Activated CD4-positive, alpha-beta T cell treated with anti-CD3 and anti-CD28 coated beads, Interleukin-10, Interleukin-2, amounts not matched to agents 100 ng/mL and 50 ng/mL, durations not matched to agents 16 hours and 8 hours (primary cell): Measurements from ENCODE around the gene MSI2.

Experiments used
- DNase-seq: peaks from one replicate; pipeline ENCODE4 v3.0.0-alpha.2; 2020

Gene MSI2

GRCh38 chr17:57631871-57632270 is 375.5 kb downstream of the MSI2 start:
- no peak for DNase-seq

GRCh38 chr17:57632294-57632693 is 376.0 kb downstream of the MSI2 start:
- no peak for DNase-seq

- DNase-seq = no peak
These were observed 376.9 kb downstream of the MSI2 start for GRCh38 chr17:57633236-57633635.

- DNase-seq = no peak
These were observed 378.6 kb downstream of the MSI2 start for GRCh38 chr17:57634713-57635465.

GRCh38 chr17:57636274-57636673 is 380.0 kb downstream of the MSI2 start:
- DNase-seq = no peak

GRCh38 chr17:57636985-57637665 is 380.8 kb downstream of the MSI2 start:
- peak; percentile 11 for DNase-seq

- DNase-seq = no peak
These were observed 381.3 kb downstream of the MSI2 start for GRCh38 chr17:57637666-57638010.

- DNase-seq = no peak
These were observed 382.0 kb downstream of the MSI2 start for GRCh38 chr17:57638284-57638683.

- no peak for DNase-seq
These were observed 383.1 kb downstream of the MSI2 start for GRCh38 chr17:57639381-57639780.

GRCh38 chr17:57640079-57640478 is 383.8 kb downstream of the MSI2 start:
- no peak for DNase-seq

- DNase-seq = no peak
These were observed 385.4 kb downstream of the MSI2 start for GRCh38 chr17:57641761-57642160.

- no peak for DNase-seq
These were observed 386.7 kb downstream of the MSI2 start for GRCh38 chr17:57643062-57643461.

- DNase-seq = no peak
These were observed 388.0 kb downstream of the MSI2 start for GRCh38 chr17:57644326-57644725.

GRCh38 chr17:57645950-57646665 is 389.8 kb downstream of the MSI2 start:
- peak; percentile 66 for DNase-seq

GRCh38 chr17:57648720-57649119 is 392.4 kb downstream of the MSI2 start:
- no peak for DNase-seq

GRCh38 chr17:57649191-57649590 is 392.9 kb downstream of the MSI2 start:
- DNase-seq = no peak

GRCh38 chr17:57649731-57650484 is 393.6 kb downstream of the MSI2 start:
- no peak for DNase-seq

GRCh38 chr17:57650548-57650947 is 394.2 kb downstream of the MSI2 start:
- no peak for DNase-seq

- DNase-seq = no peak
These were observed 395.1 kb downstream of the MSI2 start for GRCh38 chr17:57651451-57651850.

GRCh38 chr17:57651996-57652395 is 395.7 kb downstream of the MSI2 start:
- DNase-seq = no peak

GRCh38 chr17:57652811-57653210 is 396.5 kb downstream of the MSI2 start:
- no peak for DNase-seq

GRCh38 chr17:57653279-57653678 is 397.0 kb downstream of the MSI2 start:
- DNase-seq = no peak
